Erythroblast (primary cell): ENCODE measurements around the gene C5orf46.

Source experiments
- GATA1 ChIP-seq: IDR thresholded peaks from 2 replicates; pipeline ENCODE4 v1.6.1; 2011; ENCODE audit warnings: low read depth, mild to moderate bottlenecking, control low read depth, low read length, moderate library complexity
- POLR2A ChIP-seq: IDR thresholded peaks from 2 replicates; pipeline ENCODE4 v1.6.1; 2011; ENCODE audit warnings: mild to moderate bottlenecking, low read length

- TF ChIP-seq POLR2A (no peak), GATA1 (no peak)
Measured at GRCh38 chr5:147860641-147861025, 45.7 kb downstream of the C5orf46 start.
